ENCODE results near the gene BACE1. TPM values are rescaled to one million over a fixed set of nuclear protein-coding genes. Genes with fewer than 3 reads are reported as not detected.

BACE1 gene
- total and polyA plus RNA-seq, 2 donors (not counting 3 experiments of a cell fraction or from before 2014, with no cell fraction given) = 28.8 to 29.6 TPM

DNA sequence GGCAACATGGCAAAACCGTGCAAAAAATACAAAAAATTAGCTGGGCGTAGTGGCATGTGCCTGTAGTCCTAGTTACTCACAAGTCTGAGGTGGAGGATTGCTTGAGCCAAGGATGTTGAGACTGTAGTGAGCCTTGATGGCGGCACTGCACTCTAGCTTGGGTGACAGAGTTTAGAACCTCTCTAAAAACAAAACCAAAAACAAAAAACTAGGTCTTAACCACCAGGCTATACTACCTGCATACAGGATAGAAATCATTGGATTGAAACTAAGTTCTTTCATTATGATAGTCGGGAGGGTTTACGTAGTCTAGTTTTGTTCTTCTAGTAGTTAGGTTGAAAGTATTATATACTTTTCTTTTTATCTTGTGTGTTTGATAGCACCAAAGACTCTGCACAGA is 77.8 kb downstream of the BACE1 start:
- CTCF ChIA-PET = interaction anchor here (0.6 to 2.1 kb wide), 6 partner anchors 43 to 815 kb away, joined by 3 to 6 read pairs (median 4); partner anchors contain the start of gene CEP164
- dilution Hi-C loops (cut with MboI; ENCODE audit: extremely low pct_ligation_motif_present, low sequenced_read_pairs) = no loop called here
- intact Hi-C loops (cut with micrococcal nuclease) = loop anchor here (10.0 kb wide), 1 partner anchor 577 kb away; no protein-coding TSS in a partner anchor
- Histone ChIP-seq H3K27ac (ENCODE audit: insufficient read depth, low read depth, low read length) (no peak overlapping the region), H3K9me3 (replicated peaks; ENCODE audit: control insufficient read depth, insufficient read depth, low read length) (no peaks in the 10 kb centered on the region), H3K4me2 (ENCODE audit: insufficient read depth, low read length) (no peak overlapping the region), H3K9ac (replicated peaks; ENCODE audit: extremely low read depth, insufficient read depth, low read length) (no peak overlapping the region), H3K4me3 (replicated peaks in 1 of 3; ENCODE audit: insufficient read depth in 1 of 3, low read depth in 1 of 3, low read length in 3 of 3) (no peak overlapping the region), H3K79me2 (ENCODE audit: control insufficient read depth, insufficient read depth, low read length) (peaks cover 8% of the 10 kb centered on the region), H3K27me3 (ENCODE audit: control insufficient read depth in 2 of 2, insufficient read depth in 2 of 2, low read length in 2 of 2) (no peaks in the 10 kb centered on the region), H3K36me3 (ENCODE audit: control insufficient read depth in 2 of 2, extremely low read depth in 1 of 2, insufficient read depth in 2 of 2, low read length in 2 of 2) (peaks cover 3 to 6% of the 10 kb centered on the region in 2 experiments), H3K4me1 (ENCODE audit: control insufficient read depth, extremely low read depth, insufficient read depth, low read length) (peaks cover 19% of the 10 kb centered on the region), H3K9me1 (replicated peaks; ENCODE audit: control insufficient read depth, extremely low read depth, insufficient read depth, low read length) (no peaks in the 10 kb centered on the region), H2AFZ (ENCODE audit: low read depth, low read length) (no peak overlapping the region), H4K20me1 (replicated peaks; ENCODE audit: control insufficient read depth, extremely low read depth, insufficient read depth, low read length) (no peaks in the 10 kb centered on the region)
- no TSS peak for BruUV-seq (replicated peaks)
- no peak for FAIRE-seq
- TF ChIP-seq MYC (IDR thresholded peaks at IDR 0.05; ENCODE audit: low read depth, low read length) (no peak), EZH2 (IDR thresholded peaks at IDR 0.05; ENCODE audit: borderline replicate concordance, low read depth, low read length, severe bottlenecking) (no peak), GATA2 (IDR thresholded peaks at IDR 0.05; ENCODE audit: insufficient read depth, insufficient read length, low read depth, low read length) (no peak), JUN (IDR thresholded peaks at IDR 0.05; ENCODE audit: borderline replicate concordance, insufficient read depth, insufficient read length, low read depth) (no peak), FOS (IDR thresholded peaks at IDR 0.05; ENCODE audit: borderline replicate concordance, insufficient read depth, low read length) (no peak), POLR2A (IDR thresholded peaks at IDR 0.05; ENCODE audit: low read depth, low read length) (no peak)
- TF ChIP-seq, protein P1, sequence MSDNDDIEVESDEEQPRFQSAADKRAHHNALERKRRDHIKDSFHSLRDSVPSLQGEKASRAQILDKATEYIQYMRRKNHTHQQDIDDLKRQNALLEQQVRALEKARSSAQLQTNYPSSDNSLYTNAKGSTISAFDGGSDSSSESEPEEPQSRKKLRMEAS (IDR thresholded peaks at IDR 0.05; ENCODE audit: insufficient read depth, insufficient read length) = no peak
- TF ChIP-seq, protein P2, sequence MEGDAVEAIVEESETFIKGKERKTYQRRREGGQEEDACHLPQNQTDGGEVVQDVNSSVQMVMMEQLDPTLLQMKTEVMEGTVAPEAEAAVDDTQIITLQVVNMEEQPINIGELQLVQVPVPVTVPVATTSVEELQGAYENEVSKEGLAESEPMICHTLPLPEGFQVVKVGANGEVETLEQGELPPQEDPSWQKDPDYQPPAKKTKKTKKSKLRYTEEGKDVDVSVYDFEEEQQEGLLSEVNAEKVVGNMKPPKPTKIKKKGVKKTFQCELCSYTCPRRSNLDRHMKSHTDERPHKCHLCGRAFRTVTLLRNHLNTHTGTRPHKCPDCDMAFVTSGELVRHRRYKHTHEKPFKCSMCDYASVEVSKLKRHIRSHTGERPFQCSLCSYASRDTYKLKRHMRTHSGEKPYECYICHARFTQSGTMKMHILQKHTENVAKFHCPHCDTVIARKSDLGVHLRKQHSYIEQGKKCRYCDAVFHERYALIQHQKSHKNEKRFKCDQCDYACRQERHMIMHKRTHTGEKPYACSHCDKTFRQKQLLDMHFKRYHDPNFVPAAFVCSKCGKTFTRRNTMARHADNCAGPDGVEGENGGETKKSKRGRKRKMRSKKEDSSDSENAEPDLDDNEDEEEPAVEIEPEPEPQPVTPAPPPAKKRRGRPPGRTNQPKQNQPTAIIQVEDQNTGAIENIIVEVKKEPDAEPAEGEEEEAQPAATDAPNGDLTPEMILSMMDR (IDR thresholded peaks at IDR 0.05; ENCODE audit: extremely low read depth in 1 of 2, insufficient read depth in 1 of 2, low read depth in 1 of 2, low read length in 2 of 2) = no peak
- POLR2A ChIA-PET = no interaction called here
- DNase-seq (ENCODE audit: low read depth, low spot score) = no peak

Small RNA genes lying within 50 kb of the gene (small RNA-seq; reads per million reads assigned to genes)
- gene RF00564 (ENCODE audit: insufficient read depth, insufficient read length, low read depth, low replicate concordance) = not detected

Other genes starting within 250 kb of the BACE1 start
- gene SIK3, start 217.8 kb downstream of the BACE1 start, total RNA-seq = 20.6 and 21.3 TPM in 2 replicates
- 9.0 and 10.3 TPM in 2 replicates for gene SIK3, start 217.8 kb downstream of the BACE1 start, polyA plus RNA-seq
- 128 and 130 TPM in 2 replicates for gene PAFAH1B2, start 172.0 kb downstream of the BACE1 start, total RNA-seq
- 29.1 and 34.2 TPM in 2 replicates for gene PAFAH1B2, start 172.0 kb downstream of the BACE1 start, polyA plus RNA-seq
- gene SIDT2, start 137.5 kb downstream of the BACE1 start, total RNA-seq = 26.0 and 28.7 TPM in 2 replicates
- 34.5 and 37.5 TPM in 2 replicates for gene SIDT2, start 137.5 kb downstream of the BACE1 start, polyA plus RNA-seq
- 17.9 and 20.8 TPM in 2 replicates for gene TAGLN, start 116.9 kb downstream of the BACE1 start, total RNA-seq
- 113 and 159 TPM in 2 replicates for gene TAGLN, start 116.9 kb downstream of the BACE1 start, polyA plus RNA-seq
- 68.0 and 72.7 TPM in 2 replicates for gene PCSK7, start 84.2 kb downstream of the BACE1 start, total RNA-seq
- gene PCSK7, start 84.2 kb downstream of the BACE1 start, polyA plus RNA-seq = 40.8 and 43.2 TPM in 2 replicates
- gene RNF214, start 83.6 kb downstream of the BACE1 start, total RNA-seq = 26.1 and 28.2 TPM in 2 replicates
- gene RNF214, start 83.6 kb downstream of the BACE1 start, polyA plus RNA-seq = 24.3 and 26.1 TPM in 2 replicates
- 6.1 and 7.6 TPM in 2 replicates for gene BACE1-AS, start 24.9 kb downstream of the BACE1 start, total RNA-seq
- 8.1 and 9.3 TPM in 2 replicates for gene BACE1-AS, start 24.9 kb downstream of the BACE1 start, polyA plus RNA-seq
- 39.5 and 48.4 TPM in 2 replicates for gene CEP164, start 11.6 kb upstream of the BACE1 start, total RNA-seq
- 21.3 and 22.7 TPM in 2 replicates for gene CEP164, start 11.6 kb upstream of the BACE1 start, polyA plus RNA-seq

All from endothelial cell of umbilical vein (primary cell).